Muscle of back (tissue), 11 donors: ENCODE data around the gene MAML3. TPM values are rescaled to one million over a fixed set of nuclear protein-coding genes. Genes with fewer than 3 reads are reported as not detected.

Experiments used
- DNase-seq, 3 donors: peaks; one replicate each; pipeline versions ENCODE4 v3.0.0 to v3.0.0-alpha.2; 2013
- polyA plus RNA-seq, 10 donors: library from polyadenylated mRNA; unstranded; fragments of 120-200 nt; gene quantifications; one replicate each; pipeline ENCODE4 v1.2.1, GENCODE V29; 2013; ENCODE audit not compliant: insufficient read length in 10 of 10

MAML3 gene
- polyA plus RNA-seq, 10 donors: 3.3 to 6.1 (median 4.2) TPM

DNA sequence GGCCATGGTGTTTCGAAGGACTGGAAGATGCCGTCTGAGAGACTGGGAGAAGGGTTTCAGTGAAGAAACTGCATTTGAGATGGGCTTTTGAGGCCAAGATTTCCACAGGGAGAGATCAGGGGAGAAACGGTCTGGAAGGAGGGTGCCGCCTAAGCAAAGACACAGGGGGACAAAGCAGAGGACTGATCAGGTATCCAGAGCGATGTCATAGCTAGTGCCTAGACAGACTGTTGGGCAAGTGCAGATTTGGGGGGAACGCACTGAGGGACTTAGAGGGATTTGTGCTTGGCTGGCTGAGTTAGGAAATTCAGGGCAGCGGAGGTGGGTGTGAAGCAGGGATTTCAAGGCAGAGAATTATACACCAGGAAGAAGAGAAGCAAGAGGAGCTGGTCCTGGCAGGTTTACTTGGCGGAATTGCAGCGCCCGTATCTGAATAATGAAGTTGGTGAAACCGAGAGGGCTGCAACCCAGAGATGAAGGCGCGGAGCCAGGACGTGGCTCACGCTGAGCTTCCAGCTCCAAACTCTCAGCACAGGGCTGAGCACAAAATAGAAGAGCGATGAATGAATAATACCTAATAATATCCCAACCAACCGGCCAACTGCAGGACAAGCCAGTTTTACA lies 106.9 kb downstream of the MAML3 start:
- peak in 1 of 3 donors; percentile 16 for DNase-seq

DNA sequence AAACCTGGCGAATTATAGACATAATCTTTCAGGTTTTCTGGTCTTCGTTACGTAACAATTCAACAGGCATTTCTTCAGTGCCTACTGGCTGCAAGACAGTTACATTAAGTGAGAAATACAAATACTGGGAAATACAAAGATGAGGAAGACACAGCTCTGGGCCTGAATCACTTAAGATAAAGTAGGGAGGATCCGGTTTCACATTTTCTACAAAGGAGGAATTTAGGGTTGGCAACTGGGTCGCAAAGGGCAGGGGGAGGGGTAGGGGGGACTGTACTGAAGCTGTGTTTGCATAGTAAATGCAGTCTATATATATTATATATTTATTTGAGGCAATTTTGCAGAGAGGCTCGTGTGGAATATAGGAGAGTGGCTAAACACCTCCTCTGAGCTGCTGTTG lies 107.4 kb downstream of the MAML3 start:
- DNase-seq: no peak

DNA sequence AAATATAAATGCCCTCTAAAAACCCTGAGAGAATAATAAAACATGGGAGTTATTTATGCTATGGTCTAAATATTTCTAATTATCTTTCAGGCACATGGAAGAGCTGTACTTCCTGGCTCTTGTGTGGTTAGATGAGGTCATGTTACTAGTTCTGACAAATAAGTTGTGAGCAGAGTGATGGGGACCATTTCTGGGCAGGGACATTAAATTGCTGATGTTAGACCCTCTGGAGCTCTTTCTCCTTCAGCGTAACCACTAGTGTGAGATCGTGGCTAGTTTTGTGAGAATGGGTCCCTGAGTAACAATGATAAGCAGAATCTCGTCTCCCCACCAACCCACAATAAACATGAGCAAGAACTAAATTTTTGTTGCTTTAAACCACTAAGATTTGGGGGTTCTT lies 108.0 kb downstream of the MAML3 start:
- no peak for DNase-seq

DNA sequence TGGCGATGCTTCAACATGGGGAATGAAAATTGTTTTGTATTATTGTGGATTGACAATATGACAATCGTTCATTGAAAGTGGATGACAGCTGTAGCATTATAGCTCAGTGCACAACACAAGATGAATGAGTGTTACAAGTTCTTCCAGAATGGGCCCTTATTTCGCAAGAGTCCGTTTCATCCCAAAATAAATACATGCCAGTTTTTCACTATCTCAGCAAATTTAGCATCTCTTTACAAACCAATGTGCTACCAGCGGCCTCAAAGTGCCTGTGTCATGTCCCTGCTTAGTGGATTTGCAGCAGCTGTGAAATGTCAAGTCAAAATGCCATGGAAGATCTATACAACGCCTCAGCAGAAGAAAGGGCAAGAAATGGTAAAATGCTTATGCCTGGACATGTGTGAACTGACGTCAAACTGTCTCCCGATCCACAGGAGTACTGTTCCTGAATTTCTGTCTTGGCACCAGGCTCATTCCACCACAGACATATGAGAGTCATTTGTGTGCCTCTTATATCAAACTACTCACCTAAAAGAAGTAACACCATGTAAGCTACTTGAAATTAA lies 109.6 kb downstream of the MAML3 start:
- DNase-seq: no peak

DNA sequence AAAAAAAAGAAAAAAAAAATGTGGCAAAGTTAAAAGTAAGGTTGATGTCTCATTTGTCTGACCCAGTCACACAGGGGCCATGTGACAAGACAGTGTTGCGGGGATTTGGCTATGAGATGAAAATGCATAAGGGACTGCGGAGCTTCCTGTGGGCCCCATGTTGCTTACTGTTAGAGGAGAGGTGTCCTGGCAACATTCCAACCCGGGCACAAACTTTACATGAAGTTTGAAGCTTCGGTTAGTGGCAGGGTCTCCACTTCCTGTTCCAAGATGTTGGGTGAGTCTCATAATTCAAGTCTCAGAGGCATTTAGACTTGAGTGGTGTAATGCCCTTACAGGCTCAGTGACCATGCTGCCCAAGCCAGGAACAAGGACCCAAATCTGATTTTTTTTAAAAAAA lies 111.3 kb downstream of the MAML3 start:
- no peak for DNase-seq

DNA sequence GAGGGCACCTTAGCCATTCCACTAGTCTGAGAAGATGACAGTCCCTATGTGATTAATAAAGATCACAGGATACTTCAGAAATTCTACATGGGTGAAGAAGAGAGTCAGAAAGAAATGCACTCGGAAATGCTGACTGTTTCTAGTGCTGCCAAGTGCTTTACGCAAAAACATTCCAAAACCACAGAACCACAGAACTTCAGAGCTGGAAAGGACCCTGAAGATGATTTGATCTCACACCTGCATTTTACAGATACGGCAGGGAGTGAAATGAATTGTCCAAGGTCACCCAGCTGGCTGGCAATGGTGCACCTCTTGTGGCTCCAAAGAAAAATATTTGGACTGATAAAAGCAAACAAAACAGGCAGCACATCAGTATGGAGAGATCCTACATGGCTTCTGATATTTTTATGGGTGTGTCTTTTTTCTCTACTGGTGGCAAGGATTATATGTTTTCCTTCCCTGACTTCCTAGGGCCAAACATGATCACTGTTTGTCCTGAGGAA lies 115.9 kb downstream of the MAML3 start:
- no peak for DNase-seq

DNA sequence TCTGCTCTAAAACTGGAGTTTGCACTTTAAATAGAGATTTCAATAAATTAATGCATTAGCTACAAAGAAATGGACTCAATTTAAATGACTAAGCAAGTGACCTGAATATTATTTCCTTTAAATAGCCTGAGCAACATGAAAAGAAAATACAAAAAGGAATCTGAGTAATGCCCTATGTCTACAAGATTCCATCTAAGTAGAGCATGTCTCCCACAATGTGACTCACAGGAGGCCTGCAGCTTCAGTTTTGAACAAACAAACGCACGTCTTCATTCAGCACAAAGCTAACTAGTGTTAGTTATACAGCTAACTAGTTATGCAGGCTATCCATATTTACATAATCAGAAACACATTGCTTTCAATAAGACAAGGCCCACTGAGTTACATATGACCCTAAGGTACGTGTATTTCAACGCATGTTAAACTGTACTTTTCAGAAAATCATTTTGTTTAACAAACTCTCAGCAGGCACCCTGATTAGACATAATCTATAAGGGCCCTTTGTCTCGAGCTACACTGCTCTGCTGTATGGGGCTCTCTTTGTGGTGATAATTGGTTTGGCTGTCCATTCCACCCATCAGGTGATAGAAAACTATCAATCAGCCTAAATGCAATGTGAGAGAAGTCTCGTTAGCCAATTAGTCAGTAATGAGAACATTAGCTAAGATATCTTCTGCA lies 116.5 kb downstream of the MAML3 start:
- DNase-seq: peak in 1 of 3 donors; percentile 78

DNA sequence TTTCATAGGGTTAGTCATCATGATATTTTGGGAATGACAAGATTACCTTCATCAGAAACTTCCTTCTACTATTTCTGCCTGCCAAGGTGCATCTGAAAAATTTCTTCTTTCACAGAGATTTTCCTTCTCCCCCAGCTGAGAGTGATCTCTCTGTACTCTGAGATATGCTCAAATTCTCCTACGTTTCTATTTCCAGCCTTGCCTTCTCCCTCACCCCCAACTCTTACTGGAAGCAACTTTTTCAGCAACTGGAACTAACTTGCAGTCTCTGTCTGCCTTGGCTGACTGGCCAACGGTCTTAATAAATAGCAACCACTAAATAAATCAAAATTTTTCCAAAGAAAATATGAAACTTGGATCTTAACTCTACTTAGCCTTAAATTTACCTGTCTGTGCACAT lies 122.3 kb downstream of the MAML3 start:
- DNase-seq: no peak

DNA sequence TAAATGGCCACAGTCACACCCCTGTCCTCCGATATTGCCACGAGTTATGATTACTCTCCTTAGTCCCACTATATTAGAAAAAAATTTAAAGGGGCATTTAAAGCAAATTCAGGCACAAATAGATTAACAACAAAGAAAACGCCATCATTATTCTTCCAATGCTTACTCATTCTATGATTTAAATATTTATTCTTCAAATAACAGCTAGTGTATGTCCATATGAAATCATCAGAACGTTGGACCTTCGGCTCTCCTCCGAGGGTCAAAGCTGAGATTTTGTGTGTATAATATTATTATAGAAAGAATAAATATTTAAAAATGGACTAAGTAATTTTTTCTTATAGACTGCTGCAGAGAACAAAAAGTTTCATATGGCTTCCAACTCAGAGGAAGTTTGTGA lies 122.9 kb downstream of the MAML3 start:
- DNase-seq: no peak

DNA sequence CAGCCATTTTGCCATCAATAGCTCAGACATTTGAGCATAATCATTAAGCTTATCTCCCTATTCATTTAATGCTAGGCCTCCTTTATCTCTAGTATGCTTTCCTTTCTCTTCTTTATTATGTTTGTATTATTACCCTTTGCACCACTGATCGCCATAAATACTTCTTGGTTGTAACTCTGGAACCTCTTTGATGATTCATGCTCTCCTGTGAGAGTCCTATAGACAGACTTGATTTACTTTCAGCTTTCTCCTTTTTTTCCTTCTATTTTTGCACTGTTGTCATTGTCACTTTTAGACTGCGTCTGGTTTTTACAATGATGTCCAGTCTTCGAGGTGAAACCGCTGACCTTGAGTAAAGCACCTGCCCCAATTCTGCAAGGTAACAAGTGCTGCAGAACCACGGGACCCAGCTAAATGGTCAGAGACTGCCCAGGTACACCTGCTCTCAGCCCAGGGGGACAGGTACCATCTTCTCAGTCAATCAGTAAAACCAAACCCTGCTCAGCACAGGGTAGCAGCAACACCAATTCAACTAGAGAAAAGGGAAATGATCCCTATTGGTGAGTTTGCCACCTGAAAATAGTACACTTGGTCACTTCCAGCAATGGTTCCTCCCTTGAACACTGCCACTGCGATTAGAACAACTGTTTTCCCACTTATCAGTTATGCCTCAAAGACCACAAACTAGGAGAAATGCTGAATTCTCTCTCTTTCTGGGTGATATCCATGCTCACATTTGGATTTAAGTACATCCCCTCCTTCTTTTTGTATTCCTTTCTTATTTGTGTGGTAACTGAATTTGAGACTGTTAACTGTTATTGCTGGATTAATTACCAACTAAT lies 125.1 kb downstream of the MAML3 start:
- DNase-seq: no peak

DNA sequence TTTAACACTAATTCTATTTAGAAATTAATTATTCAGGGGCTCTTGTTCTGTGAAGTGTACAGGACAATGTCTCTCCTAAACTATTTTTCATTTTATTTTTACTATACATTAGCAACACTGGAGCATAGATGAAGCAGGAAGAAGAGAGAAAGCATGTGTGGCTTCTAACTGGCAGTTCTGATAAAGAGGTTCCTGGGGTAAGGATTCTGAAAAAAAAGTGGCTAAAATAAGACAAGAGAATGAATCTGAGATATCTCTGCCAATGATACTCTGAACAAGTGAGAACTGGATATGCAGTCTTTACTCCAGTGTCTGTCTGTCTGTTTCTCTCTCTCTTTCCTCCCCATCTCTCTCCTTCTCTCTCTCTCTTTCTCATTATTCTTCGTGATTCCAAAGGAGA lies 125.9 kb downstream of the MAML3 start:
- no peak for DNase-seq

DNA sequence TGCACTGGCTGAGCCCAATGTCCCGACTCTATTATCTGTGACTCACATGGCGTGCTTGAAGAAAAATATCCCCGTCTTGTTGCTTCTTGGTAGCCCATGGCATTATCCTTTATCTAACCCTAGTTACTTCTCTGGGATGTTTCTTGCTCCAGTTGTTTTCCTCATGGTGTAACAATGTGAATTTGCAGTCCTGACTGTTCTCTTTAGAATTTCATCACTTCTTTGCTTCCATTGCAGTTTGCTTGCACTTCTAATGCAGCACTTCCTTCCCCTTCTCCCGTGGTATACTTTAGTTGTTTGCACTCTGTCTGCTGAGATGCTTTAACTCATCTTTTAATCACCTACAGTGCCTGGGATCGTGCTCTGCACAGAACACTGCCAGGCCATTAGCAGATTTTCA lies 126.9 kb downstream of the MAML3 start:
- DNase-seq: no peak

DNA sequence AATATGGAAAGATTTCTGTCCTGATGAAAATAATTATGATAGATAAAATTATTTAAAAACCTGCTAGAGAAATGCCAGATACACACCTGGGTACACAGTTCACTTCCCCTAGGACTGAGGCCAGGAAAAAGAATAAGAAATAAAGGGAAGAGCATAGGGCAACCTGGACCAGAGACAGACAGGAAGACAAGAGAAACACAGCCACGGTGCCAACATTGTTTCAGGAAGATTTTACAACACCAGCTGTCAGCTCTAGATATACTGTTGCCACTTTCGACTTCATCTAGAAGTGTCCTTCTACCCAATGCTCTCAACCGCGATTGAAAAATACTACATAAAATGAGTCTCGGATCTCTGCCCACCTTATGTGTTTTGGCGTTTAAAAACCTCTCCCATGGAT lies 128.5 kb downstream of the MAML3 start:
- DNase-seq: no peak

DNA sequence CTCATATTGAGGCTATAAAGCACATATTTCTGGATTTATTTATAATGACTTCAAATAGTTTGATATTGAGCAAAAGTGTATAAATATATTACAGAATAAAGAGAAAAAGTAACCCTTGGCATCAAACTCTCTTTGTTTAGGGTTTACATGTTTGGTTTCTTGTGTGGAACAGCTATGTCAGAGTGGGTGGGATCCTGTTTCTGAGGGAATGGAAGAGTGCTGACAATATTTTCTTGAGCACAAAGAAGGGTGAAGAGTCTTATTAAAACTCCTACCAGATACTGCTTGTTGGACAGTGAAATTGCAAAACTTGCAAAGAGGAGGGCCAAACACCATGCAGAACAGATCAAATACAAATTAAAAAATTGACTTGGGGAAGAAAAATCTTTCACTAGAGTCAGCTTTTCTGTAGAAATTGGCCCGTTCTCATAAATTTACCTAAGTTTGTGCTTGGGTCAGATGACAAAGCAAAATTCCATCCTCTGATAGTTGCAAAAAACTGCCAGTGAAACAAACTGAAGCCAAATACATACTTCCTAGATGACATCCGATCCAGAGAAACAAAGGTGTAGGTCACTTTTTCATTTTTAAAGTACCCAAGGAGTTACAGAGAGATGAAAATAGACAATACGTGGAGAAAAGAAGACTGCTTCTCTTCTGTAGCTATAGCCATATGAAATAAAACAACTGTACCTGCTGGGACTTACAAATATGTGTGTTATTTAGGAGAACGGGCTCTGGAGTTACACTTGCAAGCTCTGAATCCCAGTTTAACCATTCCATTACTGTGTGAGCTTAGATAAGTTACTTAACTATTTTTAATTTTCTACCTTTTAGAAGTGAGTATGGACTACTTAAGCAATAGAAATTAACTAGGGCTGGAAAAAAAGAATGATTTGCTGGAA lies 133.3 kb downstream of the MAML3 start:
- DNase-seq: no peak

DNA sequence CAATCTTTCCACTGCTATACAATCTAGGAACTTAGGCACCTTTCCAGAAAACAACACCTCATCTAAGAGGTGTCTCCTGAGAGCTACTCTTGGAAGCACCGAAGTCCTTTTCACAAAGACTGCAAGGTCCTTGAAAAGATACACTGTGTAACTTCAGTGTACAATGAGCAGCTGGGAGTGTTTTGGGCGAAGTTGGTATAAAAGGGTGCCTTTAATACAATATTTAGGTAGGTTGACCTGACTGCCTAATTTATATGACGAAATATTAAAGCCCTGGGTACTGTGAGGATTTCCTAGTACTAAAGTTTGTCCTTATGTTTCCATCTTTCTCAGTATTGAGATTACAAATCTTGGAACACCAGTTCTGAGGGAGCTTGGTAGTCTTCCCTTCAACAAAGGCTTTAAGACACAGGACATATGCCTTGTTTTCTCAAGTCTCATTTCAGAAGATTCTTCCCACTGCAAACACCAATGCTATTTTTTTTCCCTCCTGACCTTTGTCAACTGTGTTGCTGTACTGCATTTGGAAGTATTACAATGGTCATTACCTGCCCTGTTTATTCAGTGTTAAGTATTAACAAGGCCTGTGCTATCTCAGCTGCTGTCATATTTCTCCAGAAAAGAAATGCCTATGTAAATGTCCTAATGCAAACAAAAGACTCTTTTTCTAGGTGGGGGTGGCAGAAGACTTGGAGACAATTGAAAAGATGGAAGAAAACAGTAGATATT lies 134.2 kb downstream of the MAML3 start:
- no peak for DNase-seq

DNA sequence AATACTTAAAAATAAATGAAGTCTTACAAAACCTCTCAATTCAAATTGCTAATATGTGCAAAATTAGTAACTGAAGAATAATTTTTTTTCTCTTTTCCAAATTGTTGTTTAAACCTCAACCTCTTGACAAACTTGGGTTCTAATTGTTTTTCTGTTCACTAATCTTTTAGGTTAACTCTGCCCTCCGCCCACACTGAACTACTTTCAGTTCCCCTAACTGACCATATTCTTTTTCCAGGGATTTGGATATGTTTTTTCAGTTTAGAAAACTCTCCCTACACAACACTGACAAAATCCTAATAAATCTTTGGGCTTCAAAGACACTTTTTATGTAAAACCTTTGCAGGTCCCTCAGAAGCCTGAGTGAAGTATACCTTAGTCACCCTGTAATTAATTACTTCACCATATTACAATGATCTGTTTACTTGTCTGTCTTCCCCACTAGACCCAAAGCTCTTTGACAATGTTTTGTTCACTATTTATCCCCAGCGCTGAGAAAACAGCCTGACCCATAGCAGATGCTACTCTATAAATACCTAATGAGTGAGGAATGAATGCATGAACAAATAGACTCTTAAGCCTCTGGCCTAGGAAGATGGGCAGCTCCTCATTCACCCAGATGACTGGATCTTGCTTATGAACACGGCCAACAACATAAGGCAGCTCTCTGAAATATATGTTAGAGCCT lies 134.9 kb downstream of the MAML3 start:
- no peak for DNase-seq

DNA sequence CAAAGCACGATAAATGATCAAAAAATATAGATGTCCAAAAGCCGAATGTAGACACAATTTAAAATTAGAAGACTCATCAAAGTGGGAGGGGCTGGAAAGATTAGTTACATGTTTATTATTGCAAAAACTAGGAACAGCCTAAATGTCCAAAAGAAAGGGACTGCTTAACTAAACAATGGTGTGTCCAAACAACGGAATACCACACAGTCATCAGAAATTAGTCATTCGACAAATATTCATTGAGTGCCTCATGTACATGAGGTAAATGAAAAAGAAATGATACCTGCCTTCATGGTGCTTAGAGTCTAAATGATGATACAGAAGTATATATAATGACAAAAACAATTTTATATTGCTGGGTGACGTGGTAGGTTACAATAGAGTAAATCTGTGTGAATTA lies 139.7 kb downstream of the MAML3 start:
- DNase-seq: no peak

DNA sequence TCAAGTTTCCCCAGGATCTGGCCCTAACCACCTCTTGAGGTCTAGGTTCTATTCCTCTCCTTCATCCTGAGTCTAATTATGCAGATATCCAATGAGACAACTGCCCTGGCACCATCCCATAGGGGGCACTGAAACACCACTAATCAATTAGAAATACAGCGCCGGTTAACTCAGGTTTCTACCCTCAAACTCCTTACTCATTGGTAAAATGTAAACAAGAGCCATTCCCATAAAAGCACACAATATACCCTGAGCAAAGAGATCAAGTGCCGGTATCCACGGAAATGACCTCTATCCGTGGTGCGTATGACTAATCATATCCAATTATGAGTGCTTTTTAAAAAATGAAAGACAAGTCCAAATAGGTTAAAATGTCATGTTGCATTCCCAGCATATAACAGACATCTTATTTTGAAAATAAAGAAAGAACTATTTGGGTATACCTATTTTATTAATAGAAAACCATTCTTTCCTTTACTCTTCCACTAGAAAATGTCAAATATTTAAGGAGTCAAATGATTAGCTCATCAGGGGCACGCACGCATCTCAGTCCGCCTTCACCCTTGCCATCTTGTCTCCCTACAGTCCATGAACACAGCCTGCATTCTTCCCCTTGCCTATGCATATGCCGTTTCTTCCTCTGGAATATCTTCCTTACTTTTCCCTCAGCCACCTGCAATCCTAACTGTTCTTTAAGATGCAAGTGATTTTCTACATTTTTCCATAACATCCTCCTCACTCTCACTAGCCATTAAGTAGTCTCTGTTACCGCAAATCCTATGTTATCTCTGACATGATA lies 141.1 kb downstream of the MAML3 start:
- DNase-seq: peak; percentile 35 to 42 (median 36)

DNA sequence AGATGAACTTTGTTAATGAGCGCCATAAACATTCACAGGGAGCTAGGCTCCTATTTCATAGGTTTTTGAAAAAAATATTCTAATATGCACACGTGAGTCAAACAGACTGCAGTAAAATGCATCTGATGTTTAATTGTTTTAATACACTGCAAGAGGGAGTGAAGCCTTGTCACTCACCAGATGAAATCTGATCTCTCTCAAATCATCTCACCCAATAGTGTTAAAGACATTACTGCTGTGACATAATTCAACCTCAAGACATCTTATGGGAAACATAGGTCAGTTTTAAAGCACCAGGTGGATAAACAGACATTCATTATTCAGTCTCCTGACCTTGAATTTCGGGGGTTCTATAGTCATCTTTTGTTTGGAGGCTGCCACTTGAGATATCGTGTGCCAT lies 148.3 kb downstream of the MAML3 start:
- DNase-seq: no peak
